CD4-positive, alpha-beta memory T cell (primary cell): ENCODE results near the gene SMPD1. TPM values are rescaled to one million over a fixed set of nuclear protein-coding genes. Genes with fewer than 3 reads are reported as not detected.

Source experiments
- CTCF ChIA-PET: fragments of 350-600 bp; sonication (Branson Sonifier 250); formaldehyde crosslinking; loops from one replicate; lab custom pipeline; 2021; ENCODE audit warnings: inconsistent platforms; ENCODE audit not compliant: partially characterized antibody; lab: Charles Lee
- POLR2A ChIA-PET: fragments of 350-600 bp; sonication (Branson Sonifier 250); formaldehyde crosslinking; loops from one replicate; lab custom pipeline; 2021; ENCODE audit not compliant: partially characterized antibody; lab: Charles Lee
- DNase-seq, 5 donors: peaks; one replicate each; pipeline versions ENCODE4 v3.0.0 to v3.0.0-alpha.2; 2020 to 2022; ENCODE audit warnings: mixed read lengths in 1 of 5
- H3K27ac ChIP-seq: one replicate; pipeline ENCODE4 v1.7.0; 2013; ENCODE audit warnings: low read depth, low read length
- H3K27me3 ChIP-seq: 2 replicates; pipeline ENCODE4 v1.7.0; 2013; ENCODE audit warnings: mild to moderate bottlenecking, low read length, moderate library complexity; ENCODE audit not compliant: insufficient read depth
- H3K36me3 ChIP-seq: 2 replicates; pipeline ENCODE4 v1.7.0; 2013; ENCODE audit warnings: mild to moderate bottlenecking, low read length, moderate library complexity; ENCODE audit not compliant: insufficient read depth
- H3K4me1 ChIP-seq: 2 replicates; pipeline ENCODE4 v1.7.0; 2013; ENCODE audit warnings: mild to moderate bottlenecking, low read length, moderate library complexity; ENCODE audit not compliant: insufficient read depth
- H3K4me3 ChIP-seq, 2 donors: one replicate each; pipeline ENCODE4 v1.7.0; 2013; ENCODE audit warnings: low read length in 2 of 2, mild to moderate bottlenecking in 1 of 2
- H3K9me3 ChIP-seq, 2 donors: one replicate each; pipeline ENCODE4 v1.7.0; 2013; ENCODE audit warnings: low read length in 2 of 2, control low read depth in 1 of 2; ENCODE audit not compliant: control insufficient read depth in 1 of 2
- H3K27ac Mint-ChIP-seq, 7 donors: one replicate each; pipeline ENCODE4 v1.8.0; 2020 to 2021; ENCODE audit warnings: mixed read lengths in 7 of 7, mild to moderate bottlenecking in 6 of 7, inconsistent platforms in 3 of 7, moderate library complexity in 3 of 7
- H3K27me3 Mint-ChIP-seq, 2 donors: one replicate each; pipeline ENCODE4 v1.8.0; 2020 to 2021; ENCODE audit warnings: mixed read lengths in 2 of 2
- H3K36me3 Mint-ChIP-seq, 2 donors: one replicate each; pipeline ENCODE4 v1.8.0; 2020 to 2021; ENCODE audit warnings: mixed read lengths in 2 of 2, inconsistent platforms in 1 of 2, mild to moderate bottlenecking in 1 of 2
- H3K4me1 Mint-ChIP-seq, 4 donors: one replicate each; pipeline ENCODE4 v1.8.0; 2020 to 2021; ENCODE audit warnings: mixed read lengths in 4 of 4, mild to moderate bottlenecking in 1 of 4
- H3K4me3 Mint-ChIP-seq, 8 donors: one replicate each; pipeline ENCODE4 v1.8.0; 2020 to 2021; ENCODE audit warnings: mixed read lengths in 8 of 8, mild to moderate bottlenecking in 7 of 8, moderate library complexity in 6 of 8, inconsistent platforms in 3 of 8
- H3K9me3 Mint-ChIP-seq, 8 donors: one replicate each; pipeline ENCODE4 v1.8.0; 2020 to 2021; ENCODE audit warnings: mixed read lengths in 8 of 8, mild to moderate bottlenecking in 5 of 8, inconsistent platforms in 3 of 8, moderate library complexity in 1 of 8
- intact Hi-C: fragments of 100-400 bp; cut with micrococcal nuclease; formaldehyde crosslinking; loops from one replicate; pipeline ENCODE4 v1.15.1; 2023
- polyA plus RNA-seq, 2 donors: library from polyadenylated mRNA; unstranded; fragments of 300-500 nt; fragmentation: Illumina TruSeq; gene quantifications; one replicate each; pipeline ENCODE4 v1.2.3, GENCODE V29; 2021
- total RNA-seq, 2 experiments: library from RNA; stranded (reverse); gene quantifications; one replicate each; pipeline ENCODE4 v1.2.3, GENCODE V29; 2021

The SMPD1 gene
- total and polyA plus RNA-seq, 4 experiments from 2014 or later: 9.2 to 43.6 (median 25.7) TPM

DNA sequence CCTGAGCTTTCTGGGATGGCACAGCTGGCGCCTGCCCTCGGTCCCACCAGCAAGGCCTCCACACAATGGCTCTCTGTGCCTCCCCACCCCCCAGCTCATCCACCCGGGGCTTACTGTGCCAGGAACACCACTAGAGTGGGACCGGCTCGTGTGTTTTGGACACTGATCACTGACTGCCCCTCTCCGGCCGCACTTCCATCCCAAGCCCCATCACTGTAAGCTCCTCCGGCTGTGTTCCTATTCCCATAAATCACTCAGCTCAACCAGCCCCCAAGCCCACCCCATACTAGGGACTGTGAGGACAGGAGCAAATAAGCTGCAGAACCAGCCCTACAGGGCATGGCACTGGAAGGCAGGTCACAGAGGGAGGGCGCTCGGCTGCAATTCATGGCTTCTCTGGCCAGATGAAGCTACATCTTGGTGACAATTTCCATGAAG is 21.3 kb downstream of the SMPD1 start:
- no peaks in the 10 kb centered on the region for H3K9me3 Mint-ChIP-seq
- peaks cover 17 to 25% of the 10 kb centered on the region in 2 donors for H3K36me3 Mint-ChIP-seq
- H3K9me3 ChIP-seq: no peaks in the 10 kb centered on the region
- no peak overlapping the region for H3K4me3 ChIP-seq
- peaks cover 70% of the 10 kb centered on the region for H3K4me1 ChIP-seq
- CTCF ChIA-PET: interaction anchor here (0.7 to 1.4 kb wide), 5 partner anchors 9 to 58 kb away, joined by 3 to 6 read pairs (median 3); no protein-coding TSS in a partner anchor
- POLR2A ChIA-PET: interaction anchor here (16.3 kb wide), 1 partner anchor 15 kb away, joined by 503 read pairs; the partner anchor contains the start of gene SMPD1
- intact Hi-C loops: loop anchor here (10.0 kb wide), 1 partner anchor 203 kb away; the partner anchor contains the start of genes TAF10 and TPP1
- DNase-seq: no peak
- H3K36me3 ChIP-seq: peaks cover 17% of the 10 kb centered on the region
- no peaks in the 10 kb centered on the region for H3K27me3 ChIP-seq
- H3K27me3 Mint-ChIP-seq: no peaks in the 10 kb centered on the region
- H3K27ac ChIP-seq: no peak overlapping the region
- H3K4me1 Mint-ChIP-seq: peaks cover 29 to 36% (median 32%) of the 10 kb centered on the region in 4 donors
- H3K27ac Mint-ChIP-seq: peak overlapping the region in 4 of 7 donors; percentile 7 to 68 (median 30)
- no peak overlapping the region for H3K4me3 Mint-ChIP-seq

DNA sequence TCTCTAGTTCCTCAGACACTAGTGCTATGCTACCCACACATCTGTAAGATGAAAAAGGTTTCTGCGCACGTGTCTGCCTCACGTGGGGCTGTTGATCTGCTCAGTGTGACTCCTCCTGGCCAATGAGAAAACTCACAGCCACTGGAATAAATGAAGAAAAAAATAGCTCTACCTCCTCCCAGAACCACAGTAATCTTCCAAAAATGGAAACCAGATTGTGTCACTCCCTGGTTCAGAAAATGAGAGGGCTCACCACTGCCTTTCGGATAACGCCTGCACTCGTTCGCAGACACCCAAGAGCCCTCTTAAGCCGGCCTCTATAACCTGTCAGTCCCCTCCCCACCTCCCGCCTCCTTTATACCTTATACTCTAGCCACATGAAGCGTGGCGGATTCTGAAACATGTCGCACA is 23.5 kb downstream of the SMPD1 start:
- H3K4me3 Mint-ChIP-seq: no peak overlapping the region
- intact Hi-C loops: loop anchor here (1.0 to 10.0 kb wide), 3 partner anchors 11 to 201 kb away; partner anchors contain the start of genes SMPD1, TAF10 and TPP1
- Histone ChIP-seq H3K27me3 (no peaks in the 10 kb centered on the region), H3K4me3 (peak overlapping the region in 1 of 2 donors; percentile 18), H3K27ac (peak overlapping the region; percentile 13), H3K9me3 (no peaks in the 10 kb centered on the region), H3K4me1 (peaks cover 71% of the 10 kb centered on the region), H3K36me3 (peaks cover 17% of the 10 kb centered on the region)
- no peak overlapping the region for H3K27ac Mint-ChIP-seq
- peaks cover 6 to 18% of the 10 kb centered on the region in 2 donors for H3K36me3 Mint-ChIP-seq
- H3K9me3 Mint-ChIP-seq: no peaks in the 10 kb centered on the region
- DNase-seq: peak; percentile 66 to 82 (median 73)
- no peaks in the 10 kb centered on the region for H3K27me3 Mint-ChIP-seq
- peaks cover 17 to 21% (median 20%) of the 10 kb centered on the region in 4 donors for H3K4me1 Mint-ChIP-seq
- POLR2A ChIA-PET: interaction anchor here (0.5 to 16.3 kb wide), 7 partner anchors 10 to 330 kb away, joined by 3 to 503 read pairs (median 5); partner anchors contain the start of genes ARFIP2, SMPD1 and TIMM10B
- CTCF ChIA-PET: interaction anchor here (0.8 to 2.5 kb wide), 10 partner anchors 11 to 333 kb away, joined by 3 to 21 read pairs (median 6); partner anchors contain the start of gene HPX

DNA sequence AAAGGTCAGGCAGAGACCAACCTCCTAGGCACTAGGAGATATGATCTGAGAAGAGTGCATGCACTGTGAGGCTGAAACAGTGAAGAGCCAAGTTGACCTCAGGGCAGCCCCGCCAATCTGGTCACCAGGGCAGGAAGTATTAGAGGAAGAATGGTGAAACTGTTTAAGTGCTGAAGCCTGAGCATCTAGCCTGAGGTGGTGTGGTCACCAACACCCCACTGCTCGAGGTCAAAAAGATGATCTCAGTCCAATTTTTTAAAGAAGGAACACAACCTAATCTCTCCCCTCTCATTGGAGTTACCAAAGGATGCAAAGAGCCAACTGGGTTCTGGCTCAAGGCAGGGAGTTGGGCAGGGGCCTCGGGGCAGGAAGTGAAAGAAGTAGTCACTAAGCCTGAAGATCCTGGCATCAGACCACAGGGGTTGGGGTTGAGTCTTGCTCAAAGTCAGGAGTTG is 24.6 kb downstream of the SMPD1 start:
- Histone ChIP-seq H3K27ac (peak overlapping the region; percentile 13), H3K27me3 (no peaks in the 10 kb centered on the region), H3K36me3 (peaks cover 13% of the 10 kb centered on the region), H3K9me3 (no peaks in the 10 kb centered on the region), H3K4me3 (no peak overlapping the region), H3K4me1 (peaks cover 75% of the 10 kb centered on the region)
- Mint-ChIP-seq H3K36me3 (peaks cover 4 to 8% of the 10 kb centered on the region in 2 donors), H3K9me3 (no peaks in the 10 kb centered on the region), H3K4me3 (no peak overlapping the region), H3K27me3 (no peaks in the 10 kb centered on the region), H3K4me1 (peaks cover 13 to 20% (median 17%) of the 10 kb centered on the region in 4 donors), H3K27ac (no peak overlapping the region)
- ChIA-PET POLR2A (interaction anchor here (1.5 to 16.3 kb wide), 2 partner anchors 19 to 36 kb away, joined by 11 to 503 read pairs; partner anchors contain the start of gene SMPD1), CTCF (interaction anchor here (1.9 to 2.5 kb wide), 4 partner anchors 12 to 36 kb away, joined by 6 to 21 read pairs (median 17); no protein-coding TSS in a partner anchor)
- DNase-seq: no peak
- intact Hi-C loops: loop anchor here (10.0 kb wide), 1 partner anchor 200 kb away; the partner anchor contains the start of genes TAF10 and TPP1

DNA sequence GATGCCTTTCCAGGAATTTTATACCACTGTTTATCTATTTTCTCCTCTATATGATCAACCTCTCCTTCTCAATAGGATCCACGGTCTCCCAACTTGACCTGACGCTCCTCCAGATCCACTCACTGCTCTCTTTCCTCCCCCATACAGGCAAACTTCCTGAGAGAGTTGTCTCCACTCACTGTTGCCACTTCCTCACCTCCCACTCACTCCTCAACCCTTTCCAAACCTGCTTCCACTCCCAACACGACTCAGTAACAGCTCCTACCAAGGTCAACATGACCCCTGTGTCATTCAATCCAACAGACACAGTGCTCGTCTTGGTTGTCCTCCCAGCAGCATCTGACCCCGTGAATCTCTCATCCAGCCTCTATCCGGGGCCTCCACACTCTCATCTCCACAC is 25.5 kb downstream of the SMPD1 start:
- H3K9me3 ChIP-seq: no peaks in the 10 kb centered on the region
- Mint-ChIP-seq H3K9me3 (no peaks in the 10 kb centered on the region), H3K4me3 (no peak overlapping the region), H3K27ac (no peak overlapping the region), H3K27me3 (peaks cover 1% of the 10 kb centered on the region in 2 donors), H3K4me1 (peaks cover 11 to 18% (median 17%) of the 10 kb centered on the region in 4 donors), H3K36me3 (peaks cover 0 to 3% of the 10 kb centered on the region in 2 donors)
- CTCF ChIA-PET: interaction anchor here (1.5 to 4.7 kb wide), 5 partner anchors 13 to 64 kb away, joined by 4 to 40 read pairs (median 22); partner anchors contain the start of genes HPX and SMPD1
- POLR2A ChIA-PET: interaction anchor here (16.3 kb wide), 1 partner anchor 19 kb away, joined by 503 read pairs; the partner anchor contains the start of gene SMPD1
- no peaks in the 10 kb centered on the region for H3K27me3 ChIP-seq
- intact Hi-C loops: loop anchor here (10.0 kb wide), 1 partner anchor 199 kb away; the partner anchor contains the start of genes TAF10 and TPP1
- DNase-seq: no peak
- no peak overlapping the region for H3K4me3 ChIP-seq
- H3K4me1 ChIP-seq: peaks cover 71% of the 10 kb centered on the region
- peak overlapping the region; percentile 1 for H3K27ac ChIP-seq
- H3K36me3 ChIP-seq: peaks cover 4% of the 10 kb centered on the region

DNA sequence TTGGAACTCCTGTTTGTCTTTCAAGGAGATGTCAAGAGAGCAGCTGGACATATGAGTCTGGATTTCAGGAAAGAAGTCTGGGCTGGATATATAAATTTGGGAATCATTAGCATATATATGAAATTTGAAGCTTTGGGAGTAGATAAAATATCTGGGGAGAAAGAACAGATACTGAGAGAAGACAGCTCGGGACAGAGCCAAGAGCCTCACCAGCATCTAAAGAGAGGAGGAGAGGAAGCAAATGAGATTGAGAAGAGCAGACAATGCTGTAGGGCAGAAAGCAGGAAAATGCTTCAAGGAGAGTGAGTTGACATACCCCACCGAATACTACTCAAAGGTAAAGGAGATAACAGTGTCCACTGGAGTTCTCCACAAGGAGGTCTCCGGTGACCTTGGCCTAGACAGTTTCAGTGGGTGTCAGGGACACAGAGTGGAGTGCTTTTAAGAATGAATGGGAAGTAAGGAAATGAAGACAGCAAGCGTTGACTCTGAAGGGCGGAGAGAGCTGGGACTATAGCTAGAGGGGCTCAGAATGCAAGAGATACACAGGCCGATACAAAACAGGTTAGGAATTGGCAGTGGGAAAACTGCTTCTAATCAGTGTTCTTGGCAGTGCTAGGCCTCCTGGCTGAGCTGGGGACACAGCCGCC is 27.8 kb downstream of the SMPD1 start:
- Histone ChIP-seq H3K4me1 (peaks cover 61% of the 10 kb centered on the region), H3K36me3 (no peaks in the 10 kb centered on the region), H3K27ac (peak overlapping the region; percentile 73), H3K9me3 (no peaks in the 10 kb centered on the region), H3K4me3 (peak overlapping the region; percentile 43 to 74), H3K27me3 (no peaks in the 10 kb centered on the region)
- DNase-seq: no peak
- Mint-ChIP-seq H3K4me3 (no peak overlapping the region), H3K36me3 (peaks cover 0 to 2% of the 10 kb centered on the region in 2 donors), H3K9me3 (no peaks in the 10 kb centered on the region), H3K27me3 (peaks cover 6 to 10% of the 10 kb centered on the region in 2 donors), H3K27ac (no peak overlapping the region), H3K4me1 (peaks cover 9 to 12% (median 9%) of the 10 kb centered on the region in 4 donors)
- POLR2A ChIA-PET: interaction anchor here (1.1 to 16.3 kb wide), 9 partner anchors 8 to 265 kb away, joined by 3 to 503 read pairs (median 7); partner anchors contain the start of genes ARFIP2, FHIP1B, SMPD1 and TIMM10B
- intact Hi-C loops: loop anchor here (2.0 to 10.0 kb wide), 3 partner anchors 21 to 197 kb away; partner anchors contain the start of genes ARFIP2, TAF10, TIMM10B and TPP1
- CTCF ChIA-PET: interaction anchor here (0.9 to 4.7 kb wide), 11 partner anchors 11 to 195 kb away, joined by 3 to 40 read pairs (median 5); partner anchors contain the start of genes HPX and SMPD1

DNA sequence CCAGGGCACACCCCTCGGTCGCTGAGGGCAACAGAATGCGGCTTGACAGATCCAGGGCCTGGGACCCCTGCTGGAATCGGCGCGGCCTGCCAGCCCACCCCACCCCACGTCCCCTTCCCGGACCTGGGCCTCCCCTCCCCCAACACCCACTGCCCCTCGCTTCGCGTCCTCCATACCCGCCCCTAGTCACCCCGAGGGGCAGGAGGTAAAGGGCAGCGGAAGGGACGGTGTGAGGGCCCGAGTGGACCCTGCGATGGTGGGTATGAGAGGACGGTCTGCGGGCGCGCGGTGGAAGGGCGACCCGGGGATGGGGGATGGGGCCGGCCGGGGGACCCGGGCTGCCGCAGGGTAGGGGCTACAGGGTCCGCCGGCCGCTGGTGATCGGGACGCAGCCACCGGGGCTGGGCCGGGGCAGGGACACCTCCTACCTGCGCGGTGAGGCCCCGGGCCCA is 28.3 kb downstream of the SMPD1 start:
- Histone ChIP-seq H3K36me3 (no peaks in the 10 kb centered on the region), H3K4me3 (peak overlapping the region; percentile 43 to 74), H3K27me3 (no peaks in the 10 kb centered on the region), H3K9me3 (no peaks in the 10 kb centered on the region), H3K27ac (peak overlapping the region; percentile 73), H3K4me1 (peaks cover 55% of the 10 kb centered on the region)
- Mint-ChIP-seq H3K36me3 (no peaks in the 10 kb centered on the region), H3K27ac (peak overlapping the region in 1 of 7 donors; percentile 18), H3K4me1 (peaks cover 5 to 12% (median 8%) of the 10 kb centered on the region in 4 donors), H3K9me3 (no peaks in the 10 kb centered on the region), H3K27me3 (peaks cover 6 to 11% of the 10 kb centered on the region in 2 donors), H3K4me3 (peak overlapping the region in 1 of 8 donors; percentile 17)
- intact Hi-C loops: loop anchor here (1.0 to 10.0 kb wide), 6 partner anchors 16 to 196 kb away; partner anchors contain the start of genes ARFIP2, SMPD1, TAF10 and TIMM10B
- CTCF ChIA-PET: interaction anchor here (0.9 to 4.7 kb wide), 11 partner anchors 12 to 45 kb away, joined by 3 to 40 read pairs (median 6); partner anchors contain the start of genes HPX and SMPD1
- DNase-seq: peak in 1 of 5 donors; percentile 58
- POLR2A ChIA-PET: interaction anchor here (1.0 to 16.3 kb wide), 15 partner anchors 8 to 193 kb away, joined by 3 to 503 read pairs (median 7); partner anchors contain the start of genes ARFIP2, FHIP1B, SMPD1 and TAF10
